ENCODE measurements around the gene CX3CL1. TPM values are rescaled to one million over a fixed set of nuclear protein-coding genes. Genes with fewer than 3 reads are reported as not detected.

Gene CX3CL1
- total and polyA plus RNA-seq, 2 of the 13 experiments (the other 11 are each of a cell fraction or from before 2014, with no cell fraction given), result 57.3 to 60.8 TPM

GRCh38 chr16:57371494-57372371 lies 557 bp upstream of the CX3CL1 start (continued):
- TF ChIP-seq TAF1 (CRISPR knock-in tag; IDR thresholded peaks at IDR 0.05), result no peak
- no peak for TF ChIP-seq ZBTB20 (CRISPR knock-in tag; IDR thresholded peaks at IDR 0.05; ENCODE audit: borderline replicate concordance, low read depth)
- TF ChIP-seq ATF4 (CRISPR knock-in tag; IDR thresholded peaks at IDR 0.05), result no peak
- no peak for TF ChIP-seq STAT5B (CRISPR knock-in tag; IDR thresholded peaks at IDR 0.05)
- no peak for TF ChIP-seq HBP1 (CRISPR knock-in tag; IDR thresholded peaks at IDR 0.05; ENCODE audit: low read depth)
- TF ChIP-seq THAP7 (CRISPR knock-in tag; IDR thresholded peaks at IDR 0.05), result 0 out of 2 replicates have a peak, but pooled peaks have one; percentile 29
- peak; percentile 83 for TF ChIP-seq ZFX (CRISPR knock-in tag; IDR thresholded peaks at IDR 0.05; ENCODE audit: low read depth)
- 0 out of 2 replicates have a peak, but pooled peaks have one; percentile 60 for TF ChIP-seq ZNF646 (CRISPR knock-in tag; IDR thresholded peaks at IDR 0.05)
- no peak for TF ChIP-seq FLYWCH1 (CRISPR knock-in tag; IDR thresholded peaks at IDR 0.05)
- TF ChIP-seq NCOR1 (IDR thresholded peaks at IDR 0.05; ENCODE audit: borderline replicate concordance, low read length), result no peak
- no peak for TF ChIP-seq TARDBP (CRISPR knock-in tag; IDR thresholded peaks at IDR 0.05)
- no peak for TF ChIP-seq ZKSCAN5 (CRISPR knock-in tag; IDR thresholded peaks at IDR 0.05)
- TF ChIP-seq ZNF280D (CRISPR knock-in tag; IDR thresholded peaks at IDR 0.05), result no peak
- no peak for TF ChIP-seq NKX3-1 (CRISPR knock-in tag; IDR thresholded peaks at IDR 0.05)
- no peak for TF ChIP-seq GPN1 (CRISPR knock-in tag; IDR thresholded peaks at IDR 0.05; ENCODE audit: borderline replicate concordance)
- no peak for TF ChIP-seq ZMYM2 (CRISPR knock-in tag; IDR thresholded peaks at IDR 0.05)

Data from HepG2 (cell line).